Heart right ventricle (tissue), 16 donors: ENCODE measurements around the gene SLC2A3. TPM values are rescaled to one million over a fixed set of nuclear protein-coding genes. Genes with fewer than 3 reads are reported as not detected.
"Not testable (repeated sequence)": the region's sequence is repeated elsewhere in the genome, so short reads cannot be mapped to it uniquely, and the experiment has no call there.

Experiments
- ATAC-seq, 8 donors: fragments of 200-7000 bp; cut with Tn5 transposase; one replicate each; pipeline ENCODE4 v1.9.1; 2020; ENCODE audit warnings: mild to moderate bottlenecking in 8 of 8, moderate library complexity in 8 of 8, moderate number of reproducible peaks in 1 of 8
- DNase-seq, 2 donors: peaks; one replicate each; pipeline ENCODE4 v3.0.0-alpha.2; 2020
- H3K27ac ChIP-seq, 10 donors: fragments of 200-600 bp; sonication (generic) in 2 of 10; one replicate each; pipeline versions ENCODE4 v1.5.0 to v1.8.0; 2020 to 2022; ENCODE audit warnings: mild to moderate bottlenecking in 3 of 10
- H3K27me3 ChIP-seq, 7 donors: fragments of 200-600 bp; one replicate each; pipeline ENCODE4 v1.8.0; 2021 to 2022; ENCODE audit warnings: mild to moderate bottlenecking in 2 of 7
- H3K36me3 ChIP-seq, 9 donors: fragments of 200-600 bp; sonication (generic) in 1 of 9; one replicate each; pipeline versions ENCODE4 v1.5.0 to v1.8.0; 2020 to 2022; ENCODE audit warnings: mild to moderate bottlenecking in 2 of 9
- H3K4me1 ChIP-seq, 9 donors: fragments of 200-600 bp; sonication (generic) in 1 of 9; one replicate each; pipeline versions ENCODE4 v1.5.0 to v1.8.0; 2020 to 2022; ENCODE audit warnings: mild to moderate bottlenecking in 4 of 9
- H3K4me3 ChIP-seq, 10 donors: fragments of 200-600 bp; sonication (generic) in 2 of 10; one replicate each; pipeline versions ENCODE4 v1.5.0 to v1.8.0; 2020 to 2022; ENCODE audit warnings: mild to moderate bottlenecking in 7 of 10, moderate library complexity in 2 of 10
- H3K9me3 ChIP-seq, 11 donors: fragments of 200-600 bp in 10 of 11; sonication (generic) in 2 of 11; one replicate each; pipeline versions ENCODE4 v1.5.0 to v1.8.0; 2013 to 2022; ENCODE audit warnings: mild to moderate bottlenecking in 2 of 11, control low read depth in 1 of 11, moderate library complexity in 1 of 11
- CTCF ChIP-seq, 9 donors: fragments of 200-600 bp; sonication (generic) in 2 of 9; IDR thresholded peaks; one replicate each; pipeline versions ENCODE4 v1.5.0 to v1.8.0; 2021 to 2022; ENCODE audit warnings: antibody characterized with exemption in 9 of 9, mild to moderate bottlenecking in 5 of 9, moderate library complexity in 1 of 9
- WGBS, 2 donors: extraction: QIAGEN DNeasy Blood & Tissue Kit; methylation state at CpG; one replicate each; pipeline ENCODE4 v1.1.7; 2013; ENCODE audit warnings: inconsistent platforms in 1 of 2; 5-methylcytosine and 5-hydroxymethylcytosine counted together
- intact Hi-C, 10 donors: fragments of 100-400 bp; cut with DNase I; formaldehyde crosslinking; loops; one replicate each; pipeline versions ENCODE4 v1.11.1 to v1.14.2; 2022
- polyA plus RNA-seq, 2 donors: library from polyadenylated mRNA; stranded (reverse); fragments of 200-250 nt; gene quantifications; one replicate each; pipeline ENCODE4 v1.2.3, GENCODE V29; 2013
- total RNA-seq, 10 donors: library from RNA; stranded (reverse); fragmentation: NEBNext Ultra II Directional in 3 of 10; extraction: Animal tissue kit (Norgen Biotek cat#: 25700) in 3 of 10; gene quantifications; one replicate each; pipeline versions ENCODE4 v1.2.1 to v1.2.4, GENCODE V29; 2021 to 2023
- donor health status: Arrhythmogenic right ventricular cardiomyopathy.
- donor health status: ischemic (EF 13 %, LVEDD 7.1; RV severe dilation, severe dysfunction).
- donor health status: healthy with polysubstance abuse.
- donor health status: DM: no; HTN: yes; CAD: no.
- donor health status: DM: no; HTN: no; CAD: no.
- donor health status: ischemic (EF 25% LVEDD 6.9; RV normal size, moderate dysfunction).
- donor health status: ischemic (EF 25% LVEDD 5.7; RV mildly dilated, moderate dysfunction).
- donor health status: healthy.
- donor health status: DM: yes; HTN: yes; CAD: no.
- donor health status: Ischemic cardiomyopathy.
- donor health status: ischemic (EF 35%, LVEDD 5.7; RV mildly dilated, moderate dysfunction).
- donor health status: nonischemic (EF 11% LVEDD 7.7; RV severe dilation, severe dysfunction).
- donor health status: DM: yes; HTN: yes; CAD: no.
- donor health status: PGD.
- donor health status: ischemic (EF 29% LVEDD 5.4; RV normal size, mild dysfunction).
- donor health status: nonischemic (EF 23%, LVEDD 6.1; RV moderate dilation, normal function).

SLC2A3 gene
- total and polyA plus RNA-seq, 12 donors = 3.9 to 109 (median 14.4) TPM

GRCh38 chr12:7915661-7916403 lies 20.2 kb downstream of the SLC2A3 start:
- Histone ChIP-seq H3K9me3 (no peaks in the 10 kb centered on the region), H3K4me3 (no peak overlapping the region), H3K27me3 (peaks cover 0 to 6% (median 0%) of the 10 kb centered on the region in 7 donors), H3K36me3 (peaks cover 0 to 32% (median 16%) of the 10 kb centered on the region in 9 donors), H3K27ac (no peak overlapping the region), H3K4me1 (no peaks in the 10 kb centered on the region)
- DNase-seq = no peak
- no peak for ATAC-seq
- 34 to 40% methylated on average over 25 to 37 of the region's 38 CpGs for WGBS, 2 donors
- intact Hi-C loops = no loop called here
- TF ChIP-seq CTCF (IDR thresholded peaks at IDR 0.05) = no peak

- DNase-seq, H3K27ac ChIP-seq, H3K36me3 ChIP-seq, intact Hi-C loops, H3K4me1 ChIP-seq, H3K27me3 ChIP-seq, H3K9me3 ChIP-seq, H3K4me3 ChIP-seq, ATAC-seq: not testable (repeated sequence)
- 79 to 83% methylated on average over 7 of the region's 7 CpGs for WGBS, 2 donors
These were observed 25.9 kb downstream of the SLC2A3 start for GRCh38 chr12:7910106-7910505.

- 24 to 32% methylated on average over 3 of the region's 3 CpGs for WGBS, 2 donors
- DNase-seq = peak in 1 of 2 donors; percentile 17
- Histone ChIP-seq H3K4me3 (no peak overlapping the region), H3K4me1 (peaks cover 0 to 6% (median 0%) of the 10 kb centered on the region in 9 donors), H3K27me3 (no peaks in the 10 kb centered on the region), H3K36me3 (no peaks in the 10 kb centered on the region), H3K9me3 (no peaks in the 10 kb centered on the region), H3K27ac (no peak overlapping the region)
- TF ChIP-seq CTCF (IDR thresholded peaks at IDR 0.05) = peak in 4 of 9 donors; percentile 13 to 27 (median 21)
- intact Hi-C loops = loop anchor here in 2 of 10 donors (5.0 kb wide), 2 partner anchors 45 to 110 kb away; no protein-coding TSS in a partner anchor
- peak in 1 of 8 donors; percentile 27 for ATAC-seq
These were observed 29.0 kb downstream of the SLC2A3 start for GRCh38 chr12:7907009-7907408.

GRCh38 chr12:7906303-7906702 lies 29.7 kb downstream of the SLC2A3 start:
- DNase-seq, H3K27ac ChIP-seq, H3K4me3 ChIP-seq, H3K4me1 ChIP-seq, H3K9me3 ChIP-seq, ATAC-seq, H3K36me3 ChIP-seq, H3K27me3 ChIP-seq: not testable (repeated sequence)
- WGBS, 2 donors = 69 to 79% methylated on average over 4 of the region's 4 CpGs
- intact Hi-C loops = loop anchor here in 2 of 10 donors (5.0 kb wide), 2 partner anchors 44 to 109 kb away; no protein-coding TSS in a partner anchor

- not testable (repeated sequence) for H3K4me3 ChIP-seq, DNase-seq, H3K4me1 ChIP-seq, H3K27ac ChIP-seq, H3K36me3 ChIP-seq, H3K9me3 ChIP-seq, ATAC-seq, H3K27me3 ChIP-seq
- intact Hi-C loops = loop anchor here in 3 of 10 donors (2.0 to 5.0 kb wide), 3 partner anchors 43 to 108 kb away; no protein-coding TSS in a partner anchor
- 36 to 42% methylated on average over 2 of the region's 5 CpGs for WGBS, 2 donors
These were observed 30.3 kb downstream of the SLC2A3 start for GRCh38 chr12:7905600-7906125.
